GM11168 (cell line): ENCODE data around the gene LRRC74B.

Experiments
- in situ Hi-C: fragments of 300-500 bp; cut with MboI; formaldehyde crosslinking; loops from one replicate; pipeline ENCODE4 v1.12.0; 2022; ENCODE audit warnings: low sequenced_read_pairs; ENCODE audit not compliant: unreplicated experiment

LRRC74B gene

GRCh38 chr22:21096878-21097277 is 51.1 kb downstream of the LRRC74B start:
- in situ Hi-C loops, result loop anchor here (25.0 kb wide), 1 partner anchor 190 kb away; no protein-coding TSS in a partner anchor

- in situ Hi-C loops, result loop anchor here (25.0 kb wide), 1 partner anchor 189 kb away; no protein-coding TSS in a partner anchor
Observed at GRCh38 chr22:21098099-21098671, 52.4 kb downstream of the LRRC74B start.

- in situ Hi-C loops, result loop anchor here (25.0 kb wide), 1 partner anchor 188 kb away; no protein-coding TSS in a partner anchor
Observed at GRCh38 chr22:21099578-21099977, 53.8 kb downstream of the LRRC74B start.

- in situ Hi-C loops, result no loop called here
Observed at GRCh38 chr22:21100149-21101032, 54.6 kb downstream of the LRRC74B start.

- in situ Hi-C loops, result no loop called here
Observed at GRCh38 chr22:21101877-21102638, 56.3 kb downstream of the LRRC74B start.

- in situ Hi-C loops, result no loop called here
Observed at GRCh38 chr22:21102659-21103267, 57.0 kb downstream of the LRRC74B start.

GRCh38 chr22:21103633-21104032 is 57.9 kb downstream of the LRRC74B start:
- in situ Hi-C loops, result no loop called here

GRCh38 chr22:21104126-21104691 is 58.5 kb downstream of the LRRC74B start:
- in situ Hi-C loops, result no loop called here

GRCh38 chr22:21105294-21105693 is 59.5 kb downstream of the LRRC74B start:
- in situ Hi-C loops, result no loop called here

- in situ Hi-C loops, result no loop called here
Observed at GRCh38 chr22:21106000-21106399, 60.3 kb downstream of the LRRC74B start.

GRCh38 chr22:21108379-21109115 is 62.8 kb downstream of the LRRC74B start:
- in situ Hi-C loops, result no loop called here
